C1 segment of cervical spinal cord (tissue), 14 donors: ENCODE data around the gene RILPL1.
"Not testable (repeated sequence)": the region's sequence is repeated elsewhere in the genome, so short reads cannot be mapped to it uniquely, and the experiment has no call there.

Experiments
- DNase-seq, 14 donors: peaks; one replicate each; lab custom pipeline; 2025; lab: John Stamatoyannopoulos, UW

The RILPL1 gene

DNA sequence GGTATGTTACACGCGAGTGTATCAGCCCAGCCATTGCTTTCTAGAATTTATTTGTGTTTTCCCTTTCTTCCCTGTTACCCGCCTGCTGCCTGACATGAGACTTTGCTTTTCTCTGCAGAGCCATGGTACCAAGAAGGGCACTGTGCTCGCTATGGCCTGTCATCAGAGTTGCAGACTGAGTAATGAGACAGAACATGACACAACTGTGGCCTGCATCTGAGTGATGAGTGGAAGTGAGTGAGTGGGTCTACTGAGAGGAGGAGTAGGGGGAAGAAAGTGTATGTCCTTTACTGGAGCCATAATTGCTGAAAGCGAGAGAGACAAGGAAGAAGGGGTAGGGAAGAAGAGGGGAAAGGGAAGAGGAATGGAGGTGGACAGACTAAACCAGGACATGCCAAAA lies 2.9 kb downstream of the RILPL1 start:
- no peak for DNase-seq

DNA sequence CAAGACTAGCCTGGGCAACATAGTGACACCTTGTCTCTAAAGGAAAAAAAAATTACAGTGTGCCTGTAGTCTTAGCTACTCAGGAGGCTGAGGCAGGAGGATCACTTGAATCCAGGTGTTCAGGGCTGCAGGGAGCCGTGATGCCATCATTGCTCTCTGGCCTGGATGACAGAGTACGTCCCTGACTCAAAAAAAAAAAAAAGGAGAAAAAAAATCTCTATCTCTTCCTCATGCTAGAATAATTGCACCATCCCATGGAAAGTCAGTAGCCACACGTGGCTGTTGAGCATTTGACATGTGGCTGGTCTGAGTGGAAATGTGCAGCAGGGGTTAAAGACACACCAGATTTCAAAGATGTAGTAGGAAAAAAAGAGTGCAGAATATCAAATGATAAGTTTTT lies 3.8 kb downstream of the RILPL1 start:
- DNase-seq, result no peak

DNA sequence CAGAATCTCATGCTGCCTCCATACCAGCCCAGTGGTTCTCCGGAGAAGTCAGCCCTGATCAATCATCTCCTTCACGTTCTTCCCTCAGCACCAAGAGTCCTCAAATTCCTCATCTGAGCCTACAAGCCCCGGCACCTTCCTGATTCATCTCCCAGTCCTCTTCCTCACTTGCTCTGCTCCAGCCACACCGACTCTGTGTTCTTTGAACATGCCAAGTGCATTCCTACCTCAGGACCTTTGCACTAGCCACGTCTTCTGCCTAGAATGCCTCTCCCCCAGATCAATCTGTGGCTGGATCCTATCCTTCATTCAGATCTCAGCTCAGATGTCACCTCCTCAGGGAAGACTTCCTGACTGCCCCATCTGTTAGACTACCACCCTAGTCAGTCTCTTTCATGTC lies 4.7 kb downstream of the RILPL1 start:
- no peak for DNase-seq

DNA sequence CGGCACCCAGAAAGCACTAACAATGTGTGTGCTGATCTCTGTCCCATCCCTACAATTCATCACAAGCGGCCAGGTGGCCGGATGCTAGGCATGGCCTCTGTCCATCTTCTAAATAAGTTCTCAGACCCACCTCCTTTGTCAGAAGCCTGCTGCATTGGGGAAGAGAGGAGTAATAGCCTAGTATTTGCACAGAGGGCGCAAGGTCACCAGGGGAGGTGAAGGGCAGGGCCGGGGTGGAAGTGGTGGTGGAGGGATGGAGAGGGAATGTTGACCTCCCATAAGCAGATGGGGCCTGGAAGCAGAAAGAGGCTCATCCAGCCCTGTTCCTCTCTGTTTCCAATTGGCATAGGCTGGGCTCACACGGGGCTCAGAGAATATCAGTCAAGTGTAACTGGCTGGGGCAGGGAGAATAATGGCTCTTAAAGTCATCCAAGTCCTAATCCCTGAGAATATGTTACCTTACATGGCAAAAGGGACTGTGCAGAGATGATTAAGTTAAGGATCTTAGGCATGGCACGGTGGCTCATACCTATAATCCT lies 6.9 kb downstream of the RILPL1 start:
- DNase-seq, result peak in 1 of 14 donors; percentile 3

DNA sequence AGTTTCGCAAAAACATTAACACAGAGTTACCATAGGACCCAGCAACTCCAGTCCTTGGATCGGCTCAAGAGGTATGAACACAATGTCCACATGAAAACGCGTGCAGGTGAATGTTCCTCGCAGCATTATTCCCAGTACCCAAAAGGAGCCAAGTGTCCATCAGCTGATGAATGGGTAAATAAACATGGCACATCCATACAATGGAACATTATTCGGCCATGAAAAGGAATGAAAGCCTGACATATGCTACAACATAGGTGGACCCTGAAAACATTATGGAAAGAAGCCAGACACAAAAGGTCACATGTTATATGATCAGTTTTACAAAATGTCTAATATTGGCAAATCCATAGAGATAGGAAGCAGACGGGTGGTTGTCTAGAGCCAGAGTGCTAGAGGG lies 9.1 kb downstream of the RILPL1 start:
- DNase-seq, result no peak

DNA sequence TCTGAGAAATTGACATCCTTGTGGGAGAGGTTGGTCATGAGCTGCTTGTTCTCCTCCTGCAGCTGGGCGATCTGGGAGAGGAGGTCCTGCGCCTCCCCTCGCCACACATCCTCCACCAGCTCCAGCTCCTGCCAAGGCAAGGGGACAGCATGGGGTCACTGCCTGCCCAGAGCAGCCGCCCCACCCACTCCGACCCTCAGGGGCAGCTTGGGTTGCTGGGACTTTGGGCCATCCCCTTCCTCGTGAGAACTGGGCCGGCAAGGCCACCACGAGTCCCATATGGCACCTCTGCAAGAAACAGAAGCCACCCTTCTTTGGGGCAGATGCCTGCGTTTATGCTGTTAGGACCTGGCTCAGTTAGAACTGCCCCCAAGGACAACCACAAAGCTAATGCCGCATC lies 10.0 kb downstream of the RILPL1 start:
- DNase-seq, result no peak

DNA sequence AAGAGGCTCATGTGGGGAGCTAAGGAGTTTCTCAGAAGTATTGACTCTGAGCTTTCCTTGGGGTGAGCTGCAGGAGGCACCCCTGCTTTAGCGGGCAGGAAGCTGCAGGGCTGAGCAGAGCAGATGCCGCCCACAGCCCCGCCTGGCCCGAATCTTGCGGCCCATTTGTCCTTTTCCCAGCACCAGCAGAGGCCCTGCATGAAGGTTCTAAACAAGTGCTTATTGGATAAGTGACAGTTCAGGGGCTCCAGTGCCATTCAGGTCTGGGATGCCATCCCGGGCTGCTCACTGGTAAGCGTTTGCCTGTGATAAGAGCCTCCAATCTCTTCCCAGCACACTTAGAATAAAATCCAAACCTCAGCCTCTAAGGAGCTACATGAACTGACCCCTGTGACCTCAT lies 11.4 kb downstream of the RILPL1 start:
- DNase-seq, result no peak

DNA sequence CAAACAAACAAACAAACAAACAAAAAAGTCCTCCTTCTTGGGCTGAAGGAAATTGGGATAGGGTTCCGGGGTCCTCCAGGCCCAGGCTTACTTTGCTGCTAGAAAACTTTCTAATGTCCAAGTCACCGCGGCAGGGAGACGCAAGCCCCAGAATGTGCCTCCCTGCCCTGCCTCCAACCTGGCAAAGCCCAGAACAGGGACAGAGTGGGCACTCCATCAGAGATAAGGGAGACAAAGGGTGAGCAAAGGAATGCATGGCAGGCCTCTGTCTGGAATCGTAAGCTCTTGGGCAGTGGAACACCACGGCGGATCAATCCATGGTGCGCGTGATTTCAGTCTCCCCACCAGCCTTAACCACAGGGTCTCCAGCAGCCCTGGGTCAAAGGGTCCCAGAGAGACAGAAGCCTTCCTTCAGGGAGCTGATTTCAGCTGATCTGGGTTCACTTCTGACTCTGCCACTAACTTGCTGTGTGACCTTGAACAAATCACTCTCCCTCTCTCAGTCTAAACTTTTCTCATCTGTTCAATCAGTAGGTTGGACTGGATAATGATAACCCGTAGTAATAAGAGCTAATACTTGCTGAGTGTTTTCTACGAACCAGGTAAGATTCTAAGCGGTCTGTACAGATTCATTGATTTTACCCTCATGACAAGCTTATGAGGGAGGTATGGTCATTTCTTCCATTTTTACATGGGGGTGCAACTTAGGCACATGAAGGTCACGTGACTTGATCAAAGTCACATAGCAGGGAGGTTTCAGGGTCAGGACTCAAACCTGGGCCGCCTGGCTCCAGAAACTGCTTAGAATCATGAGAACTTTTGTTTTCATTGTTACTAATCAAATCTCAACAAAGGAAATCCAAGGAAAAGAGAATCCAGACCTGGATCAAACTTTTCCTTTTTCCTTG lies 12.7 kb downstream of the RILPL1 start:
- no peak for DNase-seq

DNA sequence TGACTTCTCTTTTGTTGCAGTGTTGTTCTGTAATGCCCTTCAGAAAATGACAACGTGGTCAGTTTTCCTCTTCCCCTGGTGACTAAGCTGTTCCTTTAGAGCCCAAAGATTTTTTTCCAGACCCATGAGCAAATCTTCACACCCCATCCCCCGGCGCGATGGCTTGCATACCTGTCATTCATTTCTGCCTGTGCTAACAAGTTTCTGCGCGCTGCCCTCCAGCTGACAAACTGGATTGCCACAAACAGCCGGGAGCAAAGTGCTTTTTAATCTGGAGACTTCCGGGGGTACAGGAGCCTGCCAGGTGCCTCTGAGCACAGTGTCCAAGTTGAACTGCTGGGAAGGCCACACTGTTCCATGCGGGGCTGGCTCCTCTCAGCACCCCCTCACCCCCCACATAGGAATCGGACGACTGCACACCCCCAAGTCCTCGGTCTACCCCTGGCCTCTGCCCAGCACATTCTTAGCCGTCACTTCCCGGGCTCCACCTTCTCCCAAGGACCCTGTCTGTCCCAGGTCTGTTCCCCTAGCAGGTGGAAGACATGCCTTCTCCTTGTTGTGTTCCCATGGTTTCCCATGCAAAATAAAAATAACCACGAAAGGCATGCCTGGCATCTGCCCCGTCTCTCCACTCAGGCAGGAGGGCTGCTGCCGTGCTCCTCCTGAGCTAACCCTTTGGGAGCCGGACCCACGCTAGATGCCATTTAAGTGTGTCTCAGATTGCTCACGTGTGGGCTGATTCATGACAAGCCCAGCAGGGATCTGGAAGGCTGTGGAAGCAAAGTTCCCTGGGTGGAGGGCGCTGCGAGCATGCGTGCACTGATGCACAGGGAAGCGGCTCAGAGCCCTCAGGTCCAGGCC lies 14.1 kb downstream of the RILPL1 start:
- DNase-seq, result peak in 1 of 14 donors; percentile 8

DNA sequence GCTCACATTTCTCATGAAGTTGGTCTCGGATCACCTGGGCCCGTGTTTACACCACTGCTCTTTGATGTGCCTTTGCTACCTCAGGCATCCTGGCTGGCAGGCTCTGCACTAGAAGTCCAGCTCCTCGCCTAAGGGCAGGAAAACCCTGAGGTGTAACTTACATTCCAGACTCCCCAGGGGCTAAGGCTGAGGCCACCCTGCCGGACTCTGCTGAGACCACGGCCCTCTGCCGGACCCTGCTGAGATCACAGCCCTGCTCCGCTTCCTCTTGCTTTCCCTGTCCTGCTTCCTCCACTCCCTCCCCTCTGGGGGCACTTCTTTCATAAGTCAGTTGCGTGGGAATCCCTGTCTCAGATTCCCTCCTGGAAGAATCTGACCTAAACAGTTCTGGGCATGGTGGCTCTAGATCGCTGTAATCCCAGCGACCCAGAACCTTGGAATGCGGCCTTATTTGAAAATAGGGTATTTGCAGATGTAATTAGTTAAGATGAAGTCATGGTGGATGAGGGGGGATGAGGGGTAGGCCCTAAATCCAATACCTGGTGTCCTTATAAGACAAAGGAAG lies 17.2 kb downstream of the RILPL1 start:
- no peak for DNase-seq

DNA sequence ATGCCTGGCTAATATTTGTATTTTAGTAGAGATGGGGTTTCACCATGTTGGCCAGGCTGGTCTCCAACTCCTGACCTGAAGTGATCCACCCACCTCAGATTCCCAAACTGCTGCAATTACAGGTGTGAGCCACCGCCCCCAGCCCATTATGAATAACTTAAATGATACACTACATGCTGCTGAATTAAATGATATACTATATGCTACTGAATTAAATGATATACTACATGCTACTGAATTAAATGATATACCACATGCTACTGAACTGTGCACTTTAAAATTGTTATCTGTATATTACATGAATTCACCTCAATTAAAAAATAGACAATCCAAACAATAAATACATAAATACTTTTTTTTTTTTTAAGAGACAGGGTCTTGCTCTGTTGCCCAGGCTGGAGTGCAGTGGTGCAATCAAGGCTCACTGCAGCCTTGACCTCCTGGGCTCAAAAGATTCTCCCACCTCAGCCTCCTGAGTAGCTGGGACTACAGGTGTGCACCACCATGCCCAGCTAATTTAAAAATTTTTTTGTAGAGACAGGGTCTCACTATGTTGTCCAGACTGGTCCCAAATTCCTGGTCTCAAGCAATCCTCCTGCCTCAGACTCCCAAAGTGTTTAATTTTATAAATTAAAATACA lies 18.8 kb downstream of the RILPL1 start:
- not testable (repeated sequence) for DNase-seq

DNA sequence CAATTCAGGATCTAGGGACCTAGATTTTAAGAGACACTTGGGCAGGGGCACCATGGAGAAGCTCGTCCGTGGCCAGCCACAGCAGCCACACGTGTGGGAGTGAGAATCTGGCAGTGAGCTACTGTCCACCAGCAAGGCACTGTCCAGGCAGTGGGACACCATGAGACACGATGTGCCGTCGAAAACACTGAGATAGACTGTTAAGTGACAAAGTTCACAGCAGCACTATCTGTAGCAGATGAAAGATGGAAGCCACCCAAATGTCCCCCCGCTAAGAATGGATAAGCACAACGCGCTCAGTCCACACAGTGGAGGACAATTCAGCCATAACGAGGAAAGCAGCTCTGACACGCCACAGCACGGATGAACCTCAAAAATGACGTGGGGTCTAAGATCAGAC lies 19.7 kb downstream of the RILPL1 start:
- DNase-seq, result no peak

DNA sequence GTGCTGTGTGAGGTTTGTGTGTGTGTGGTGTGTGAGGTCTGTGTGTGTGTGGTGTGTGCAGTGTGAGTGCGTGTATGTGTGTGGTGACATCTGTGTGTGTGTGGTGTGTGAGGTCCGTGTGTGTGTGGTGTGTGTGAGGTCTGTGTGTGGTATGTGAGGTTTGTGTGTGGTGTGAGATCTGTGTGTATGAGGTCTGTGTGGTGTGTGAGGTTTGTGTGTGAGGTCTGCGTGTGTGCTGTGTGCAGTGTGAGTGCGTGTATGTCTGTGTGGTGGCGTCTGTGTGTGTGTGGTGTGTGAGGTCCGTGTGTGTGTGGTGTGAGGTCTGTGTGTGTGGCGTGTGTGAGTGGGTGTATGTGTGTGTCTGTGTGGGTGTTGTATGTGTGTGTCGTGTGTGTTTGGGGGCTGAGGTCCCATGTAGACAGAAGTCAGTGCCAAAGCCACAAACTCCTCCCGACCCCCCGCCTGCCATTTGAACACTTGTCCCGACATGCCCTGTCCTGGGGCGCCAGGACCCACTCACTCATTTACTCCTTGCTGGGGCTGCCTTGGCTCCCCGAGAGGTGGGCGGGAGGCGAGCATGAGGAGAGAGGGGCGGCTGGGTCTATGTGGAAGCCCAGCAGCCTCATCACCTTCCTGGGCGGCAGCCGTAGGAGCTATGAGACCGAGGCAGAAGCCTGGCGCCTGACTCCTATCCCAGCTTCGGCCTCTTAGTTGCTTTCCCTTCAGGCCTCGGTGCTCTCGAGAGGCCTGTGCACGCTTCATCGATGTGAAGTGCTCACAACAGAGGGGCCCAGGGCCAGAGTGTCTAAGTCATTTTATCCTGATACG lies 20.5 kb downstream of the RILPL1 start:
- DNase-seq, result no peak

DNA sequence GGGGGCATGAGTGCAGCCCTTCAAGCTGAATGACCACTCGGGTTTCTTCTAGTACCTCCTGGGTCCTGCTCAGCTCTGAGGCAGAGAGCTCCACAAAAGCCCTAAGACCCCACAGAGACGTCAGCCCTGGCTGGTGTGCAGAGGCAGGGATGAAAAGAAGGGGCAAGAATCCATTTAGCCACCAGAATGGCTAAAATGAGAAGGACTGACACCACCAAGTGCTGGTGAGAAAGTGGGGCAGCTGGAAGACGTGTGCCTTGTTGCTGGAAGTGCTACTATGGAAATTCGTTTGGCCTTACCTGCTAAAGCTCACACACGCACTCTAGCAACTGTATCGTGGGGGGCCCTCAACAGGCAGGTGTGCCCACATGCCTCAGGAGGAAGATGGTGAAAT lies 26.7 kb downstream of the RILPL1 start:
- DNase-seq, result no peak

DNA sequence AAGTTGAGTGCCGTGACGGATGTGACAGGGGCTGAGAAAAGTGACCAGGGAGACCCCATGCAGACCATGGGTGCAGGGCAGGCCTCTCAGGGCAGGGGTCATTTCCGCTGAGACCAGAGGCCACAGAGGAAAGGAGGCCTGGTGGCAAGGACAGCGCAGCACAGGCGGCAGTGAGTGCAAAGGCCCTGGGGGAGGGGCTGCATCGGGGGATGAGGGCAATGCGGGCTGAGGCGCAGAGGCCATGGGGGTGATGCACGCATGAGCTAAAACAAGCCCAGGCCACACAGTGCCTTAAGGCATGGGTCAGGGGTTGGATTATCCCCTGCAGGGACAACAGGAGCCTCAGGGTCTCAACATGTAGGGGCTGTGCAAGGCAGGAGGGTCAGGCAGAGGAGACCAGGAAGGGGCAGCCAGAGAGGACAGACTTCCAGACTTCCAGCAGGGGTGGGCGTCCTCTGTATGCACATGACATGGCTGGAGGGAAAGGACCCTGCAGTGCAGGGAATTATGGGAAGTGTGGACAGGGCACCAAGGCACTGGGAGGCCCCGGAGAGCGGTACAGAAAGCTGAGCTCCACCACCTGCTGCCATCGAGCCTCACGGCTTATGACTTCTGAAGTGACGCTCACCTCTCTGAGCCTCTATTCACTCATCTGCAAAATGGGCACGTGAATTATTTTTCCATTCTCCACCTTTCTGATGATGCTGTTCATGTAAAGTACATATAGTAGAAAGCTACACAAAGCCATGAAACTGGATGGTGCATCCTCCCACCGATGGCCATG lies 27.3 kb downstream of the RILPL1 start:
- no peak for DNase-seq

DNA sequence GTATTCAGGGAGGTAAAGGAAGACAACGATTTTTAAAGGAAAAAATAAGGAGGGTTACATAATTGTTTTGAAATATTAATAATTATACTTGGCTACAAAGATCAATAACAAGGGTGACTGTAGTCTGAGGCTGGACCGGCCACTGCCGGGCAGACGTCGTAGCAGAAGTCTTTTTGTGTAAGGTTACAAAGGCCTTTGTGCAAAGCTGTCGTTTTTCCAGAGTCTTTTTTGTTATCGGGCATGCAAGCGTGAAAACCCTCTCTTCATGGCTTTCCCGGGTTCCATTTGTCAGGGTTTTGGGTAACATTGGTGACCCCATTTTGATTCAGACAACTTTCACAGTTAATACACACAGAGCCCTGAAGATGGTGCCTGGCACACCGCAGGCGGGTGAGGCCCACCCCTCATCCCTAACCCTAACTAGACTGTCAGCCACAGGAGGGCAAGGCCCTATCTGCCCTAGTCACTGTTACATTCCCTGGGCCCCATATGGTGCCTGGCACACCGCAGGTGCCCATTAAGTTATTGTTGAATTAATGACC lies 31.3 kb downstream of the RILPL1 start:
- peak in 9 of 14 donors; percentile 7 to 51 (median 15) for DNase-seq

DNA sequence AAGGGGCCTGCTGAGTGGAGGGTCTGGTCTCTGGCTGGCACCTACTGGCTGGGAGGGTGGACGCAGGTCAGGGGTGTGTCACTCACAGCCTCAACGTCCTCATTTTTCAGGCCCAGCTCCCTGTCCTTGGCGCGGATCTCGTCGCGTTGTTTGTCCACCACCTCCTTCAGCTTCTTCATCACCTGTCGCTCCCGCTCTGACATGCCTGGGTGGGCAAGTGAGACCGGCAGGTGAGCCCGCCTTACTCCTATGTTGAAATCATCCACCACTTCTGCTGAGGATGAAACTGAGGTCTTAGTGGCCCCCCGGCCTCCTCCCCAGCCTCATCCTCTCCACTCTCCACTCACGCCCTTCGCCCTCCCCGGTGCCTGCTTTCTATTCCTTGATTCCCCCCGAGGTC lies 34.2 kb downstream of the RILPL1 start:
- no peak for DNase-seq

DNA sequence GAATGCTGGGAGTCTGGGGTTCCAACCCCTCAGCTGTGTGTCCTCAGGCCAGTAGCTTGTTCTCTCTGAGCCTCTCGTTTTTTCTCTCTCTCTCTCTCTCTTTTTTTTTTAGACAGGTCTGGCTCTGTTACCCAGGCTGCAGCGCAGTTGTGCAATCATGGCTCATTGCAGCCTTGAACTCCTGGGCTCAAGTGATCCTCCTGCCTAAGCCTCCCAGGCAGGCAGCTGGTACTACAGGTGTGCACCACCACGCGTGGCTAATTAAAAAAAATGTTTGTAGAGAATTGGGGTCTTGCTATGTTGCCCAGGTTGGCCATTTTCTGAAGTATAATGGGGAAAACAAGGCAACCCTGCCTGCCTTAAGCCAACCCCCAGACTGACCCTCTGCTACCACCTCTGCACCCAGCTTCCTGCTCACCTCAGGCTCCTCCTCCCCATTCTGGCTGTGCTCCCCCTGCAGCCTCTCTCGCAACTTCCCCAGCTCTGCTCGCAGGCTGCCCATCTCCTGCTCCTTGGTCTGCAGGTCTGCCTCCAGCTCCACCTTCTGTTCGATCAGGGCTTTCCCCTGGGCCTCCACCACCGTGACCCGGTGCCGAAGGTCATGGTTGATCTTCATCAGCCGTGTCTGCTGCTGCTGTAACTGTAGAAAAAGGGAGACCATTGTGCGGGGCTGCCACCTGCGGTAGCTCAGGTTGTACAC lies 35.2 kb downstream of the RILPL1 start:
- DNase-seq, result no peak

DNA sequence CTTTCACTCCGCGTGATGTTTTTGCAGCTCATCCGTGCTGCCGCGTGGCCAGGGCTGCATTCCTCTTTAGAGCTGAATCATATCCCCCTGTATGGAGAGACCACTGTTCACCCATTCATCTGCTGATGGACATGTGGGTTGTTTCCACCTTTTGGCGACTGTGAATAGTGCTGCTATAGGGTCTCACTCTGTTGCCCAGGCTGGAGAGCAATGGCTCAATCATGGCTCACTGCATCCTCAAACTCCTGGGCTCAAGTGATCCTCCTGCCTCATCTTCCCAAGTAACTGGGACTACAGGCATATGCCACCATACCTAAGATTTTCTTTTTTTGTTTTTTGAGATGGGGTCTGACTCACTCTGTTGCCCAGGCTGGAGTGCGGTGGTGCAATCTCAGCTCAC lies 36.5 kb downstream of the RILPL1 start:
- no peak for DNase-seq
